NCI-H69 (cell line): ENCODE data around the gene FOXJ2.
"Not testable (repeated sequence)": the region's sequence is repeated elsewhere in the genome, so short reads cannot be mapped to it uniquely, and the experiment has no call there.

ENCODE experiments used
- DNase-seq: peaks from one replicate; lab custom pipeline; 2025; lab: John Stamatoyannopoulos, UW

The FOXJ2 gene

GRCh38 chr12:8065991-8066594, 33.6 kb downstream of the FOXJ2 start, which contains the start of gene C3AR1:
Gene C3AR1 (minus strand): TSS chr12:8066359. CDS start chr12:8060185, 6,174 bp downstream.
- no peak for DNase-seq

- DNase-seq, result no peak
These were observed 37.1 kb downstream of the FOXJ2 start for GRCh38 chr12:8069582-8069981.

- DNase-seq, result not testable (repeated sequence)
These were observed 39.3 kb downstream of the FOXJ2 start for GRCh38 chr12:8071820-8072219.

GRCh38 chr12:8075935-8076334, 43.4 kb downstream of the FOXJ2 start:
- no peak for DNase-seq

GRCh38 chr12:8076366-8076765, 43.9 kb downstream of the FOXJ2 start:
- DNase-seq, result no peak

GRCh38 chr12:8077207-8077606, 44.7 kb downstream of the FOXJ2 start:
- peak; percentile 83 for DNase-seq

GRCh38 chr12:8078398-8078797, 45.9 kb downstream of the FOXJ2 start:
- DNase-seq, result peak; percentile 61

GRCh38 chr12:8078916-8079315, 46.4 kb downstream of the FOXJ2 start:
- DNase-seq, result no peak

- no peak for DNase-seq
These were observed 47.6 kb downstream of the FOXJ2 start for GRCh38 chr12:8080120-8080519.

GRCh38 chr12:8081251-8081920, 48.9 kb downstream of the FOXJ2 start:
- DNase-seq, result peak; percentile 52

GRCh38 chr12:8082808-8083100, 50.2 kb downstream of the FOXJ2 start:
- no peak for DNase-seq

- not testable (repeated sequence) for DNase-seq
These were observed 51.8 kb downstream of the FOXJ2 start for GRCh38 chr12:8084351-8084750.

- DNase-seq, result no peak
These were observed 55.1 kb downstream of the FOXJ2 start for GRCh38 chr12:8087666-8088065.

- no peak for DNase-seq
These were observed 56.1 kb downstream of the FOXJ2 start for GRCh38 chr12:8088574-8088973.

- not testable (repeated sequence) for DNase-seq
These were observed 56.8 kb downstream of the FOXJ2 start for GRCh38 chr12:8089277-8089676.

- no peak for DNase-seq
These were observed 57.2 kb downstream of the FOXJ2 start for GRCh38 chr12:8089716-8090115.

GRCh38 chr12:8093291-8093690, 60.8 kb downstream of the FOXJ2 start:
- no peak for DNase-seq

GRCh38 chr12:8096281-8096915, 63.9 kb downstream of the FOXJ2 start:
- no peak for DNase-seq

GRCh38 chr12:8099235-8099634, 66.7 kb downstream of the FOXJ2 start:
- no peak for DNase-seq
